ENCODE data around the gene FICD.
A peak's percentile ranks its signal among the peaks of the same experiment; 100 is the strongest.

DNA sequence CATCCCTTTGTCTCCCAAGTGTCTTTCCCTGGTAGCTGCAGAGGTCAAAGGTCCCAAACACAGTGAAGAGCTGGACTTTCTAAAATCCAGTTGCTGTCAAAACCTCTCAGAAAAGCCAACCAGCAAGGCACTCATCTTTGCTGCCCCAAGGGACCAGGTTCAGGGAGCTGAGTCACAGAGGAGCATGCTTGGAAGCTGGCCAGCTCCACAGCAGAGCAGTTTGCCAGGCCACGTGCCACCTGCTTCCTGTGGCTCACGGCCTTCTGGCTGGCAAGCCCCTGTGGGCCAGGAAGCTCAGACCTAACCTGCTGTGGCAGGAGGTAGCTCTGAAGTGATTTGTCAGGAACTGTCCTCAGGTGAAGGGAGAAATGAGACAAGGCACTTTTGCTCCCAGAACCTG, 50.9 kb downstream of the FICD start:
- TF ChIP-seq POLR2AphosphoS5 (IDR thresholded peaks at IDR 0.05) (peak in 1 of 2 donors; percentile 22), POLR2A (IDR thresholded peaks at IDR 0.05) (peak in 1 of 4 donors; percentile 6), EP300 (IDR thresholded peaks at IDR 0.05) (no peak)
- TF ChIP-seq, protein P1, sequence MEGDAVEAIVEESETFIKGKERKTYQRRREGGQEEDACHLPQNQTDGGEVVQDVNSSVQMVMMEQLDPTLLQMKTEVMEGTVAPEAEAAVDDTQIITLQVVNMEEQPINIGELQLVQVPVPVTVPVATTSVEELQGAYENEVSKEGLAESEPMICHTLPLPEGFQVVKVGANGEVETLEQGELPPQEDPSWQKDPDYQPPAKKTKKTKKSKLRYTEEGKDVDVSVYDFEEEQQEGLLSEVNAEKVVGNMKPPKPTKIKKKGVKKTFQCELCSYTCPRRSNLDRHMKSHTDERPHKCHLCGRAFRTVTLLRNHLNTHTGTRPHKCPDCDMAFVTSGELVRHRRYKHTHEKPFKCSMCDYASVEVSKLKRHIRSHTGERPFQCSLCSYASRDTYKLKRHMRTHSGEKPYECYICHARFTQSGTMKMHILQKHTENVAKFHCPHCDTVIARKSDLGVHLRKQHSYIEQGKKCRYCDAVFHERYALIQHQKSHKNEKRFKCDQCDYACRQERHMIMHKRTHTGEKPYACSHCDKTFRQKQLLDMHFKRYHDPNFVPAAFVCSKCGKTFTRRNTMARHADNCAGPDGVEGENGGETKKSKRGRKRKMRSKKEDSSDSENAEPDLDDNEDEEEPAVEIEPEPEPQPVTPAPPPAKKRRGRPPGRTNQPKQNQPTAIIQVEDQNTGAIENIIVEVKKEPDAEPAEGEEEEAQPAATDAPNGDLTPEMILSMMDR (IDR thresholded peaks at IDR 0.05): no peak

All from upper lobe of left lung (tissue), 4 donors.